B cell (primary cell): ENCODE results near the gene GAL3ST2. TPM values are rescaled to one million over a fixed set of nuclear protein-coding genes. Genes with fewer than 3 reads are reported as not detected.

Experiments used
- ATAC-seq: fragments of 200-7000 bp; cut with Tn5 transposase; one replicate; pipeline ENCODE4 v1.10.0; 2021; ENCODE audit warnings: low read depth, mild to moderate bottlenecking, moderate number of reproducible peaks, moderate library complexity
- CTCF ChIA-PET: fragments of 350-600 bp; sonication (Branson Sonifier 250); formaldehyde crosslinking; loops from one replicate; lab custom pipeline; 2021; ENCODE audit warnings: antibody characterized with exemption, inconsistent platforms; lab: Charles Lee
- POLR2A ChIA-PET: fragments of 350-600 bp; sonication (Branson Sonifier 250); formaldehyde crosslinking; loops from one replicate; lab custom pipeline; 2021; ENCODE audit warnings: antibody characterized with exemption; lab: Charles Lee
- DNase-seq: peaks from one replicate; pipeline ENCODE4 v3.0.0; 2013
- H2AFZ ChIP-seq: 2 replicates; pipeline ENCODE4 v1.6.1; 2012; ENCODE audit warnings: mild to moderate bottlenecking, low read depth, low read length; ENCODE audit not compliant: insufficient read depth, poor library complexity, severe bottlenecking
- H3K27ac ChIP-seq, 2 donors: 1 replicate in 1 of 2; 2 replicates in 1 of 2; pipeline ENCODE4 v1.5.1; 2012 to 2013; ENCODE audit warnings: low read length in 2 of 2, mild to moderate bottlenecking in 2 of 2, moderate library complexity in 1 of 2
- H3K27me3 ChIP-seq, 4 experiments: fragments of 200-600 bp in 1 of 4; sonication (generic) in 1 of 4; replicated peaks in 1 of 4; 1 replicate in 2 of 4; 2 replicates in 2 of 4; pipeline versions ENCODE4 v1.6.1 to v1.7.0; 2013 to 2016; ENCODE audit warnings: low read length in 3 of 4, mild to moderate bottlenecking in 2 of 4, mixed read lengths in 1 of 4, moderate library complexity in 1 of 4; ENCODE audit not compliant: insufficient read depth in 4 of 4, control insufficient read depth in 3 of 4; ENCODE audit errors: control extremely low read depth in 1 of 4
- H3K36me3 ChIP-seq, 2 experiments: replicated peaks in 1 of 2; 1 replicate in 1 of 2; 2 replicates in 1 of 2; pipeline versions ENCODE4 v1.6.1 to v1.7.1; 2013; ENCODE audit warnings: low read length in 1 of 2; ENCODE audit not compliant: insufficient read depth in 2 of 2, control insufficient read depth in 1 of 2; ENCODE audit errors: control extremely low read depth in 1 of 2, extremely low read depth in 1 of 2
- H3K4me1 ChIP-seq, 2 donors: fragments of 200-600 bp in 1 of 2; sonication (generic) in 1 of 2; 1 replicate in 1 of 2; 2 replicates in 1 of 2; pipeline versions ENCODE4 v1.5.1 to v1.6.1; 2013 to 2017; ENCODE audit warnings: low read length in 2 of 2; ENCODE audit not compliant: control insufficient read depth in 2 of 2, insufficient read depth in 2 of 2
- H3K4me2 ChIP-seq: replicated peaks from 2 replicates; pipeline ENCODE3; 2012; ENCODE audit warnings: mild to moderate bottlenecking, low read depth, low read length; ENCODE audit not compliant: poor library complexity, severe bottlenecking
- H3K4me3 ChIP-seq, 5 experiments: fragments of 200-600 bp in 1 of 5; sonication (generic) in 1 of 5; 1 replicate in 3 of 5; 2 replicates in 2 of 5; pipeline versions ENCODE4 v1.5.1 to v1.7.0; 2011 to 2016; ENCODE audit warnings: low read length in 4 of 5, mild to moderate bottlenecking in 4 of 5, low read depth in 2 of 5, control low read depth in 1 of 5, moderate library complexity in 1 of 5; ENCODE audit not compliant: insufficient read depth in 1 of 5; ENCODE audit errors: control extremely low read depth in 1 of 5, extremely low read depth in 1 of 5
- H3K79me2 ChIP-seq: fragments of 200-600 bp; sonication (generic); one replicate; pipeline ENCODE4 v1.6.0; 2016; ENCODE audit warnings: low read length; ENCODE audit not compliant: control insufficient read depth, insufficient read depth
- H3K9ac ChIP-seq: fragments of 200-600 bp; sonication (generic); 2 replicates; pipeline ENCODE4 v1.6.1; 2017; ENCODE audit warnings: mild to moderate bottlenecking, low read length, moderate library complexity
- H3K9me3 ChIP-seq, 3 donors: one replicate each; pipeline versions ENCODE4 v1.6.1 to v1.7.1; 2013; ENCODE audit warnings: low read length in 2 of 3; ENCODE audit not compliant: control insufficient read depth in 2 of 3, insufficient read depth in 1 of 3; ENCODE audit errors: control extremely low read depth in 1 of 3
- H4K20me1 ChIP-seq: 2 replicates; pipeline ENCODE4 v1.6.0; 2012; ENCODE audit warnings: mild to moderate bottlenecking, low read length; ENCODE audit not compliant: insufficient read depth, control insufficient read depth, poor library complexity, severe bottlenecking
- H3K27ac Mint-ChIP-seq: one replicate; pipeline ENCODE4 v1.8.0; 2021; ENCODE audit warnings: mixed read lengths
- H3K27me3 Mint-ChIP-seq: one replicate; pipeline ENCODE4 v1.8.0; 2021; ENCODE audit warnings: mixed read lengths
- H3K4me1 Mint-ChIP-seq: one replicate; pipeline ENCODE4 v1.8.0; 2021; ENCODE audit warnings: mixed read lengths
- H3K4me3 Mint-ChIP-seq: one replicate; pipeline ENCODE4 v1.8.0; 2021; ENCODE audit warnings: mixed read lengths
- H3K9me3 Mint-ChIP-seq: one replicate; pipeline ENCODE4 v1.8.0; 2022; ENCODE audit warnings: mixed read lengths; ENCODE audit not compliant: insufficient read depth
- CTCF ChIP-seq: fragments of 200-600 bp; IDR thresholded peaks from one replicate; pipeline ENCODE4 v1.8.0; 2022; ENCODE audit warnings: antibody characterized with exemption, mild to moderate bottlenecking
- EZH2 ChIP-seq: IDR thresholded peaks from 2 replicates; pipeline ENCODE4 v1.6.1; 2012; ENCODE audit warnings: borderline replicate concordance, low read depth, mild to moderate bottlenecking, moderate library complexity, low read length; ENCODE audit not compliant: insufficient read depth, poor library complexity, severe bottlenecking
- WGBS: methylation state at CpG from one replicate; pipeline ENCODE4 v1.1.5; 2013; ENCODE audit warnings: missing lambda C conversion rate; ENCODE audit not compliant: insufficient coverage; 5-methylcytosine and 5-hydroxymethylcytosine counted together
- intact Hi-C: fragments of 100-400 bp; cut with micrococcal nuclease; formaldehyde crosslinking; loops from one replicate; pipeline ENCODE4 v1.10.0; 2022
- polyA plus RNA-seq: library from polyadenylated mRNA; depleted of rRNA; stranded (reverse); fragments of >200 nt; gene quantifications from 2 replicates; pipeline ENCODE4 v1.2.3, GENCODE V29; 2012
- total RNA-seq, 2 donors: library from RNA; stranded (reverse); fragments of 120-200 nt in 1 of 2; gene quantifications; 1 replicate in 1 of 2; 2 replicates in 1 of 2; pipeline versions ENCODE4 v1.2.3 to v1.2.4, GENCODE V29; 2013 to 2022

GAL3ST2 gene
- total and polyA plus RNA-seq, 2 donors (not counting 1 experiment from before 2014, with no cell fraction given) = 0.10 TPM; not detected in 1

DNA sequence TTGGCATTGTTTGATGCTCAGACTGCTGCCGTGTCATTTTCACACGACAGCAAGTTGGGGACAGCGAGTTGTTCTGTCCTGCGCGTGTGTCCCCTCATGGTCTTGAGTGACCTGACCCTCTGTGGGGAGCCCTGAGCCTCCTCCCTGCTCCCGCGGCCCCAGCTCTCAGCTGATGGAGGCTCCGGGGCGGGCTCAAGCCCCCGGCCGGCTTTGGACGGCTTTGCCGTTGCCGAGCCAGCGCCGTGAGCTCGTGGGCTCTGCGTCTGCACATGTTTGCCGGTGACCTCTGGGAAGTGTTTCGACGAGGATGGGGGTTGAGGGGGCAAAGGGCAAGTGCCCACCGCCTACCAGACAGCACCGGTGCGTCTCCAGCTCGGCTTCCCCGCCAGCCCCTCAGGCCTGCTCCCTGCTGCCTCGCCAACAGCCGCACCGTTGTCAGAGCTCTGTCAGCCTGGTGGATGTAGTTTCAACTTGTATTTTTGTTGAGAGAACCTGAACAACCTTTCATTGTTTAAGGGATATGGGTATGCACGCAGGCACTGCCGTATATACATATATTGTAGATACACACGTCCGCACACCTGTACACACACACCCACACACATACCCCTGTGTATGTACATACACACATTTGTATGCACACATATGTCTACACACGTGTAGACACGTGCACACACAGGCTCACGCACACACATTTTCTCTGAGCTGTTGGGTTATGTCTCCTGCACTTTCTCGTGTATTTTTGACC, 68.4 kb downstream of the GAL3ST2 start:
- Mint-ChIP-seq H3K27ac (peak overlapping the region; percentile 15), H3K4me3 (peak overlapping the region; percentile 84), H3K4me1 (peaks cover 31% of the 10 kb centered on the region), H3K27me3 (no peaks in the 10 kb centered on the region), H3K9me3 (no peaks in the 10 kb centered on the region)
- peak overlapping the region; percentile 53 for H3K9ac ChIP-seq
- H3K27ac ChIP-seq = no peak overlapping the region
- peaks cover 0 to 4% (median 0%) of the 10 kb centered on the region in 3 donors for H3K9me3 ChIP-seq
- no peak for ATAC-seq
- intact Hi-C loops = loop anchor here (1.0 to 5.0 kb wide), 2 partner anchors 14 to 37 kb away; no protein-coding TSS in a partner anchor
- no peak for DNase-seq
- no peaks in the 10 kb centered on the region for H3K79me2 ChIP-seq
- H3K4me2 ChIP-seq = peak overlapping the region; percentile 88
- WGBS = 95% methylated on average over 37 of the region's 37 CpGs
- no peaks in the 10 kb centered on the region for H4K20me1 ChIP-seq
- peaks cover 18 to 26% of the 10 kb centered on the region in 2 donors for H3K4me1 ChIP-seq
- CTCF ChIA-PET = interaction anchor here (1.4 to 1.7 kb wide), 2 partner anchors 8 to 33 kb away, joined by 4 read pairs; no protein-coding TSS in a partner anchor
- POLR2A ChIA-PET = interaction anchor here (0.8 kb wide), 1 partner anchor 13 kb away, joined by 8 read pairs; the partner anchor contains the start of gene PDCD1
- no peaks in the 10 kb centered on the region for H3K27me3 ChIP-seq
- no peak overlapping the region for H3K4me3 ChIP-seq
- no peaks in the 10 kb centered on the region for H3K36me3 ChIP-seq
- H2AFZ ChIP-seq = no peak overlapping the region
- TF ChIP-seq EZH2 = no peak
- TF ChIP-seq CTCF = no peak

DNA sequence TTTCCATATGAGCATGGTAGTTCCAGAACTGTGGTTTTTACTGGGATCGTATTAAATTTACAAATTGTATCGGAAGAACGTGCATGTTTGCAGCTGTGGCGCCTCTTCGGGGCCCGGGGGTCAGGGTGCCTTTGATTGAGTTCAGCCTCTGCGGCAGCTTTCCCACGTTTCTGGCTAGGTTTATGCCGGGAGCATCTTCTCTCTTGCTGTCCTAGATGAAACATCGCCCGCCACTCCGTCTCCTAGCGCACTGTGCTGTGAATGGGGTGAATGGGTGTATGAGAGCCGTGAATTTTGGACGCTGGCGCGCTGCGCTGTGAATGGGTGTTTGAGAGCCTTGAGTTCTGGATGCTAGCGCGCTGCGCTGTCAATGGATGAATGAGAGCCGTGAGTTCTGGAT, 69.8 kb downstream of the GAL3ST2 start:
- no peaks in the 10 kb centered on the region for H3K27me3 ChIP-seq
- H3K79me2 ChIP-seq = no peaks in the 10 kb centered on the region
- intact Hi-C loops = no loop called here
- TF ChIP-seq CTCF (no peak), EZH2 (no peak)
- no peaks in the 10 kb centered on the region for H3K36me3 ChIP-seq
- 97% methylated on average over 11 of the region's 22 CpGs for WGBS
- POLR2A ChIA-PET = no interaction called here
- no peak overlapping the region for H2AFZ ChIP-seq
- no peak overlapping the region for H3K9ac ChIP-seq
- H3K9me3 ChIP-seq = peaks cover 0 to 4% (median 0%) of the 10 kb centered on the region in 3 donors
- H3K4me2 ChIP-seq = no peak overlapping the region
- peak overlapping the region; percentile 13 for H3K27ac Mint-ChIP-seq
- H3K4me3 ChIP-seq = no peak overlapping the region
- no peaks in the 10 kb centered on the region for H3K27me3 Mint-ChIP-seq
- ATAC-seq (no peak), DNase-seq (no peak)
- CTCF ChIA-PET = no interaction called here
- H3K4me1 Mint-ChIP-seq = peaks cover 30% of the 10 kb centered on the region
- H3K27ac ChIP-seq = no peak overlapping the region
- H4K20me1 ChIP-seq = no peaks in the 10 kb centered on the region
- H3K4me1 ChIP-seq = peaks cover 18 to 26% of the 10 kb centered on the region in 2 donors
- no peaks in the 10 kb centered on the region for H3K9me3 Mint-ChIP-seq
- peak overlapping the region; percentile 20 for H3K4me3 Mint-ChIP-seq
